Measurements from ENCODE around the gene ARHGEF38.

The ARHGEF38 gene

GRCh38 chr4:105650190-105650589 is 97.8 kb downstream of the ARHGEF38 start:
- no peak for TF ChIP-seq CTCF (conservative IDR thresholded peaks at IDR 0.05; ENCODE audit: low read depth)
- no peak overlapping the region for H3K27ac ChIP-seq
- CTCF ChIA-PET, result no interaction called here
- no peak for DNase-seq (ENCODE audit: low spot score)
- POLR2A ChIA-PET (ENCODE audit: low non-redundant PET), result no interaction called here

GRCh38 chr4:105651884-105652283 is 99.5 kb downstream of the ARHGEF38 start:
- DNase-seq (ENCODE audit: low spot score), result no peak
- TF ChIP-seq CTCF (conservative IDR thresholded peaks at IDR 0.05; ENCODE audit: low read depth), result no peak
- no peak overlapping the region for H3K27ac ChIP-seq
- ChIA-PET POLR2A (ENCODE audit: low non-redundant PET) (no interaction called here), CTCF (interaction anchor here (1.3 kb wide), 1 partner anchor 15 kb away, joined by 5 read pairs; no protein-coding TSS in a partner anchor)

DNA sequence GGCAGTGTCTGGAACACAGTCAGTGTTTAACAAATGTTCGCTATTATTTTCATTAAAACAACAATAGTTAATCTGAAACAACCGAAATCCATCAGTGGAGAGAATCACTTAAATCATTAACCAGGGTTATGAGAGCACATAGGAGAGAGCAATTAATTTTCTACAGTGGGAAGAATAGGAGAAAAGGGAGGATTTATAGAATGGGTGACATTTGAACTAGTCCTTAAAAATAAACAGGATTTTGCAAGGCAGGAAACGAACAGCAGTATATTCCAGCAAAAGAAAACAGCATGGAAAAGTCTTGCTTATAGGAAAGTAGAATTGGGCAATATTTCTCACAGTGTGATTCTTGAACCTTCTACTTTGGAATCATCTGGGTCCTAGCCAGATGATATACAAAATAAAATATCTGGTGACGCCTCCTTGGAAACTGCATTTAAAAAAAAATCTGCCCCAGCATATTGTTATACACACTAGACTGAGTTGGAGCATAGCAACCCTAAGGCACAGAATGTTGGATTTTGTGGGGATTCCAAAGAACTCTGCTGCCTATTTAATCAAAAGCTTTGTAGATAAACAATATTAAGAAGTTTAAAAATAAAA is 100.0 kb downstream of the ARHGEF38 start:
- no peak overlapping the region for H3K27ac ChIP-seq
- no peak for DNase-seq (ENCODE audit: low spot score)
- POLR2A ChIA-PET (ENCODE audit: low non-redundant PET), result no interaction called here
- TF ChIP-seq CTCF (conservative IDR thresholded peaks at IDR 0.05; ENCODE audit: low read depth), result no peak
- CTCF ChIA-PET, result no interaction called here

- no peak overlapping the region for H3K27ac ChIP-seq
- ChIA-PET CTCF (interaction anchor here (0.7 kb wide), 1 partner anchor 28 kb away, joined by 3 read pairs; no protein-coding TSS in a partner anchor), POLR2A (ENCODE audit: low non-redundant PET) (no interaction called here)
- peak; percentile 30 for DNase-seq (ENCODE audit: low spot score)
- TF ChIP-seq CTCF (conservative IDR thresholded peaks at IDR 0.05; ENCODE audit: low read depth), result no peak
These were observed 104.8 kb downstream of the ARHGEF38 start for GRCh38 chr4:105657117-105657765.

- TF ChIP-seq CTCF (conservative IDR thresholded peaks at IDR 0.05; ENCODE audit: low read depth), result no peak
- ChIA-PET POLR2A (ENCODE audit: low non-redundant PET) (no interaction called here), CTCF (interaction anchor here (0.7 kb wide), 1 partner anchor 1341 kb away, joined by 3 read pairs; no protein-coding TSS in a partner anchor)
- no peak for DNase-seq (ENCODE audit: low spot score)
- H3K27ac ChIP-seq, result no peak overlapping the region
These were observed 106.8 kb downstream of the ARHGEF38 start for GRCh38 chr4:105659190-105659589.

- H3K27ac ChIP-seq, result no peak overlapping the region
- ChIA-PET CTCF (no interaction called here), POLR2A (ENCODE audit: low non-redundant PET) (no interaction called here)
- DNase-seq (ENCODE audit: low spot score), result no peak
- no peak for TF ChIP-seq CTCF (conservative IDR thresholded peaks at IDR 0.05; ENCODE audit: low read depth)
These were observed 108.6 kb downstream of the ARHGEF38 start for GRCh38 chr4:105661028-105661427.
